PFSK-1 (cell line): Measurements from ENCODE around the gene HPN.

ENCODE experiments used
- POLR2AphosphoS5 ChIP-seq: IDR thresholded peaks from 2 replicates; pipeline ENCODE4 v1.6.1; 2012; ENCODE audit warnings: low read depth, mild to moderate bottlenecking, control low read depth, low read length, moderate library complexity
- TAF1 ChIP-seq: IDR thresholded peaks from 2 replicates; pipeline ENCODE4 v1.6.1; 2012; ENCODE audit warnings: low read length, control low read depth, borderline replicate concordance; ENCODE audit not compliant: insufficient read depth
- TF ChIP-seq, protein P1 (sequence below), 2 experiments: IDR thresholded peaks; 2 replicates each; pipeline versions ENCODE4 v1.6.1 to v1.8.0; 2011 to 2012; ENCODE audit warnings: low read depth in 2 of 2, low read length in 2 of 2, control low read depth in 1 of 2, inconsistent platforms in 1 of 2, mild to moderate bottlenecking in 1 of 2, moderate library complexity in 1 of 2; ENCODE audit not compliant: insufficient read depth in 1 of 2

DNA sequence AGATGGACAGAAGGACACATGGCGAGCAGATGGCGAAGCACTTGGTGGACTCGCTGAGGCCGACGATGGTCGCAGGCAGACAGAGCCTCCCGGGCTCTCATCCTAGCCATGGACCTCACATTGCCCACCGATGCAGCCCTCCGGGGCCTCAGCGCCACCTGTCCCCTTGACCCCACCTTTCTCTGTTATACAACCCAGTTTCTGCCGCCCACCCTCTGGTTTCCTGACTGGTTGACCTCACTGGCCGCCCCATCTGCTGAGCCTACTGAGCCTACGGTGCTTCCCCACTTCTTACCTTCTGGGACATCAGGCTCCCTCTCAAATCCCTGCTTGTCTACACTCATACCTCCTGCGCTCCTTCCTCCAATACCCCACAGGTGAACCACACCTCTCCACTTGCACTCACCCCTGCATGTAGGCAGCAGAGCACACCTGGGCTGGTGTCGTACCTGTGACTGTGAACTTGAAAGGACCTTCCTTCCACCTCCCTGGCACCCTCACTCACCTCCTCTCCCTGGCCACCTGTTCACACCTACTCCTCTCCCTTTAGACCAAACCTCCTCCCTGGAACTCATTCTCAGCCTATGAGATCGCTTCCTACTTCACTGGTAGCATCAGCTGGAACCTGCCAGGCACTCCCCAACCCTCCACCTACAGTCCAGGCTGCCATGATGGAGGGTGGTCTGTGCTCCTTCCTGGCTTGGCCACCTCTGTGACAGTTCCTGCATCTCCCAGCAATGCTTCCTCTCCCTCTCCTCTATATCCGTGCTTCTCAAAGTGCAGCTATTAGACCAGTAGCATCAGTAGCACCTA, 36.1 kb downstream of the HPN start:
- TF ChIP-seq, protein P1, sequence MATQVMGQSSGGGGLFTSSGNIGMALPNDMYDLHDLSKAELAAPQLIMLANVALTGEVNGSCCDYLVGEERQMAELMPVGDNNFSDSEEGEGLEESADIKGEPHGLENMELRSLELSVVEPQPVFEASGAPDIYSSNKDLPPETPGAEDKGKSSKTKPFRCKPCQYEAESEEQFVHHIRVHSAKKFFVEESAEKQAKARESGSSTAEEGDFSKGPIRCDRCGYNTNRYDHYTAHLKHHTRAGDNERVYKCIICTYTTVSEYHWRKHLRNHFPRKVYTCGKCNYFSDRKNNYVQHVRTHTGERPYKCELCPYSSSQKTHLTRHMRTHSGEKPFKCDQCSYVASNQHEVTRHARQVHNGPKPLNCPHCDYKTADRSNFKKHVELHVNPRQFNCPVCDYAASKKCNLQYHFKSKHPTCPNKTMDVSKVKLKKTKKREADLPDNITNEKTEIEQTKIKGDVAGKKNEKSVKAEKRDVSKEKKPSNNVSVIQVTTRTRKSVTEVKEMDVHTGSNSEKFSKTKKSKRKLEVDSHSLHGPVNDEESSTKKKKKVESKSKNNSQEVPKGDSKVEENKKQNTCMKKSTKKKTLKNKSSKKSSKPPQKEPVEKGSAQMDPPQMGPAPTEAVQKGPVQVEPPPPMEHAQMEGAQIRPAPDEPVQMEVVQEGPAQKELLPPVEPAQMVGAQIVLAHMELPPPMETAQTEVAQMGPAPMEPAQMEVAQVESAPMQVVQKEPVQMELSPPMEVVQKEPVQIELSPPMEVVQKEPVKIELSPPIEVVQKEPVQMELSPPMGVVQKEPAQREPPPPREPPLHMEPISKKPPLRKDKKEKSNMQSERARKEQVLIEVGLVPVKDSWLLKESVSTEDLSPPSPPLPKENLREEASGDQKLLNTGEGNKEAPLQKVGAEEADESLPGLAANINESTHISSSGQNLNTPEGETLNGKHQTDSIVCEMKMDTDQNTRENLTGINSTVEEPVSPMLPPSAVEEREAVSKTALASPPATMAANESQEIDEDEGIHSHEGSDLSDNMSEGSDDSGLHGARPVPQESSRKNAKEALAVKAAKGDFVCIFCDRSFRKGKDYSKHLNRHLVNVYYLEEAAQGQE (IDR thresholded peaks at IDR 0.05; ENCODE audit: insufficient read depth in 1 of 2, low read depth in 2 of 2, low read length in 2 of 2), result no peak
- TF ChIP-seq POLR2AphosphoS5, result no peak
- TF ChIP-seq TAF1, result no peak
